Kidney (tissue), 14 donors: ENCODE data around the gene FAM107B. TPM values are rescaled to one million over a fixed set of nuclear protein-coding genes. Genes with fewer than 3 reads are reported as not detected.
"Not testable (repeated sequence)": the region's sequence is repeated elsewhere in the genome, so short reads cannot be mapped to it uniquely, and the experiment has no call there.

Source experiments
- DNase-seq, 5 donors: peaks; one replicate each; pipeline ENCODE4 v3.0.0-alpha.2; 2013 to 2020
- FAIRE-seq: peaks from 2 replicates; lab custom pipeline; 2012; peaks lifted over from hg19 to GRCh38; lab: Jason Lieb, UNC
- H3K27ac ChIP-seq, 2 donors: one replicate each; pipeline ENCODE4 v1.7.0; 2013; ENCODE audit warnings: low read depth in 2 of 2, low read length in 2 of 2, inconsistent platforms in 1 of 2
- H3K27me3 ChIP-seq: one replicate; pipeline ENCODE4 v1.7.1; 2013; ENCODE audit warnings: low read length, inconsistent platforms; ENCODE audit not compliant: control insufficient read depth, insufficient read depth
- H3K36me3 ChIP-seq, 3 donors: one replicate each; pipeline versions ENCODE4 v1.7.0 to v1.7.1; 2013; ENCODE audit warnings: low read length in 3 of 3, control low read depth in 1 of 3, inconsistent platforms in 1 of 3; ENCODE audit not compliant: insufficient read depth in 3 of 3, control insufficient read depth in 2 of 3
- H3K4me1 ChIP-seq, 3 donors: one replicate each; pipeline versions ENCODE4 v1.7.0 to v1.7.1; 2013; ENCODE audit warnings: low read length in 3 of 3, inconsistent platforms in 1 of 3, low read depth in 1 of 3; ENCODE audit not compliant: control insufficient read depth in 2 of 3, insufficient read depth in 2 of 3
- H3K4me3 ChIP-seq, 3 donors: one replicate each; pipeline versions ENCODE4 v1.7.0 to v1.8.1; 2013; ENCODE audit warnings: low read length in 3 of 3, control low read depth in 1 of 3, inconsistent platforms in 1 of 3
- H3K9ac ChIP-seq, 3 donors: one replicate each; pipeline versions ENCODE4 v1.7.0 to v1.7.1; 2013; ENCODE audit warnings: low read length in 3 of 3, control low read depth in 1 of 3, inconsistent platforms in 1 of 3
- H3K9me3 ChIP-seq, 3 donors: one replicate each; pipeline versions ENCODE4 v1.7.0 to v1.7.1; 2013; ENCODE audit warnings: low read length in 3 of 3, control low read depth in 1 of 3, inconsistent platforms in 1 of 3; ENCODE audit not compliant: control insufficient read depth in 2 of 3, insufficient read depth in 1 of 3
- CTCF ChIP-seq: IDR thresholded peaks from 3 replicates; pipeline ENCODE4 v1.5.1; 2012; ENCODE audit warnings: mild to moderate bottlenecking, moderate library complexity, borderline replicate concordance; ENCODE audit not compliant: insufficient read depth; ENCODE audit errors: extremely low read depth
- intact Hi-C: fragments of 100-400 bp; cut with DNase I; formaldehyde crosslinking; loops from one replicate; pipeline ENCODE4 v1.11.1; 2022
- polyA plus RNA-seq: library from polyadenylated mRNA; stranded (reverse); fragments of 350-450 nt; fragmentation: Illumina TruSeq; extraction: RNeasy Lipid Tissue Mini Kit (QIAGEN cat#74804); gene quantifications from one replicate; pipeline ENCODE4 v1.2.3, GENCODE V29; 2014; ENCODE audit warnings: low read depth, low replicate concordance; ENCODE audit not compliant: insufficient read depth
- total RNA-seq: library from RNA; stranded (reverse); fragmentation: NEBNext Ultra II Directional; extraction: Animal tissue kit (Norgen Biotek cat#: 25700); gene quantifications from one replicate; pipeline ENCODE4 v1.2.1, GENCODE V29; 2021
- donor health status: control.
- donor health status: control.
- donor health status: control.
- donor health status: control.
- donor health status: control.
- donor health status: DM: yes; HTN: yes; CAD: no.
- donor health status: Normal renal cell carcinoma (clear cell type).

FAM107B gene
- total and polyA plus RNA-seq, 2 donors from 2014 or later: 105 to 122 TPM

- no peak for TF ChIP-seq CTCF
- FAIRE-seq (no peak), DNase-seq (no peak)
- no peaks in the 10 kb centered on the region for H3K9me3 ChIP-seq
- no peaks in the 10 kb centered on the region for H3K4me1 ChIP-seq
- no peaks in the 10 kb centered on the region for H3K27me3 ChIP-seq
- H3K36me3 ChIP-seq: no peaks in the 10 kb centered on the region
- H3K9ac ChIP-seq: no peak overlapping the region
- H3K4me3 ChIP-seq: no peak overlapping the region
- intact Hi-C loops: no loop called here
- no peak overlapping the region for H3K27ac ChIP-seq
Observed at GRCh38 chr10:14691359-14691758, 83.3 kb downstream of the FAM107B start.

DNA sequence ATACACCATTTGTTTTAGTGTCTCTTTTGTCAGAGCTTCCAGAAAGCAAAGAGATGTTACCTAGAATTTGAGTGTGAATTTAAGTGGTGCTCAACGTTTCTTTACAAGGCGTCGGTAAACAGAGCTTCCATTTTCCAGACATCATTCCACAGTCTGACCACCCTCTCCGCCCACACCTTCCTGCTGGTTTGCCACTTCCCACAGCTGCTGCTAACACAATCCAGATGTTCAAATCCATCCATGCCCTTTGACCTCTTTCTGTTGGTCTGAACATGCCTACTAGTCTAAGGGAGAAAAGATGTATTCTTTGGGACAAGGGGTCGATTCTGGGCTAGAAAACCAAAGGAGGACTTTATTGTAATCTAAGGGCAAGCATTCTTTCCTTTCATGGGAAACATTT, 86.1 kb downstream of the FAM107B start:
- FAIRE-seq: no peak
- intact Hi-C loops: no loop called here
- H3K9ac ChIP-seq: no peak overlapping the region

GRCh38 chr10:14688189-14688588, 86.5 kb downstream of the FAM107B start:
- DNase-seq, H3K36me3 ChIP-seq, intact Hi-C loops, H3K4me3 ChIP-seq, H3K9ac ChIP-seq, H3K27me3 ChIP-seq, H3K4me1 ChIP-seq, FAIRE-seq, H3K27ac ChIP-seq, H3K9me3 ChIP-seq: not testable (repeated sequence)

More for the DNA sequence above, 86.1 kb downstream of the FAM107B start:
- no peaks in the 10 kb centered on the region for H3K27me3 ChIP-seq
- no peak overlapping the region for H3K27ac ChIP-seq
- H3K36me3 ChIP-seq: no peaks in the 10 kb centered on the region
- no peak for DNase-seq
- H3K9me3 ChIP-seq: no peaks in the 10 kb centered on the region
- no peak for TF ChIP-seq CTCF
- no peak overlapping the region for H3K4me3 ChIP-seq
- H3K4me1 ChIP-seq: no peaks in the 10 kb centered on the region

- intact Hi-C loops: no loop called here
- Histone ChIP-seq H3K27ac (no peak overlapping the region), H3K9me3 (no peaks in the 10 kb centered on the region)
Observed at GRCh38 chr10:14687340-14687739, 87.4 kb downstream of the FAM107B start.

More at GRCh38 chr10:14687340-14687739, 87.4 kb downstream of the FAM107B start:
- no peak for TF ChIP-seq CTCF
- Histone ChIP-seq H3K4me3 (no peak overlapping the region), H3K36me3 (no peaks in the 10 kb centered on the region), H3K9ac (no peak overlapping the region), H3K4me1 (no peaks in the 10 kb centered on the region), H3K27me3 (no peaks in the 10 kb centered on the region)
- no peak for FAIRE-seq
- DNase-seq: no peak
